HK-2 (cell line): Measurements from ENCODE around the gene HRH3.

Source experiments
- DNase-seq: peaks from one replicate; pipeline ENCODE4 v3.0.0-alpha.2; 2018; ENCODE audit not compliant: unreplicated experiment

HRH3 gene

GRCh38 chr20:62230696-62231095 is 10.6 kb upstream of the HRH3 start:
- DNase-seq = no peak

GRCh38 chr20:62230276-62230675 is 10.2 kb upstream of the HRH3 start:
- DNase-seq = no peak

DNA sequence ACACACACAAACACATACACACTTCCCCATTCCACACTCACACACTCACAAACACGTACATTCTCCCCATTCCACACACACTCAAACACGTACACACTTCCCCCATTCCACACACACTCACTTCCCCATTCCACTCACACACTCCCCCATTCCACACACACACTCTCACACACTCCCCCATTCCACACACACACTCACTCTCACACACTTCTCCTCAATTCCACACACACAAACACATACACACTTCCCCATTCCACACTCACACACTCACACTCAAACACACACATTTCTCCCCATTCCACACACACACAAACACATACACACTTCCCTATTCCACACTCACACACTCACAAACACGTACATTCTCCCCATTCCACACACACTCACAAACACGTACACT is 9.6 kb upstream of the HRH3 start:
- DNase-seq = no peak

DNA sequence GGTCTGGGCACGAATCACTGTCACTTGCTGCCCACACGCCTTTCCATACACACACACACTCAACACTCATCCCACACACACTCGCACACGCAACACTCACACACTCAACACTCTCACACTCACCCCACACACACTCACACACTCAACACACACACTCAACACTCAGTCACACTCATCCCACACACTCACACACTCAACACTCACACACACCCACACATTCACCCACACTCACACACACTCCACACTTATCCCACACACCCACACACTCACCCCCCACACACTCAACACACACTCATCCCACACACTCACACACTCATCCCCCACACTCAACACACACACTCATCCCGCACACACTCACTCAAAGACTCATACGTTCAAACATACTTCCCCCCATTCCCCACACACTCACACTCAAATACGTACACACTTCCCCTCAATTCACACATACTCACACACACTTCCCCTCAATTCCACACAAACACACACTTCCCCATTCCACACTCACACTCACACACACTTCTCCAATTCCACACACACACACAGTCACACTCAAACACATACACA is 9.0 kb upstream of the HRH3 start:
- DNase-seq = no peak

GRCh38 chr20:62227977-62228958 is 8.2 kb upstream of the HRH3 start:
- no peak for DNase-seq

DNA sequence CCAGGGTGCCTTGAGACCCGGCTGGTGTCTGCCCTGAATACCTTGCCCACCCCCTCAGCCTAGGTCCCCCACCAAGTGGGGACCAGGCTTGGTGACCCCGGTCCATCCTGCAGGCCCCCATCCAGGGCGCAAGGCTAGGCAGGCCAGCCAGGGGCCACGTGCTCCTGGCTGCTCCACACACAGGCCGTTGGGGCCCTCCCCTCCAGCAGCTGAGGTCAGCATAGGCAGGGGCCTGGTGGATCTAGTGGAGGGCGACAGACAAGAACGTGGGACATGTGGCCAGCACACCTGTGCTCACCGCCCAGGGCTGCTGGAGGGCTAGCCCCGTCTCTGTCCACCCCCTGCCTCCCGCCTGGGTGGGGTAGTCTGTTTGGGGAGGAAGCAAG is 7.5 kb upstream of the HRH3 start:
- DNase-seq = no peak

GRCh38 chr20:62226707-62227590 is 6.9 kb upstream of the HRH3 start:
- no peak for DNase-seq

DNA sequence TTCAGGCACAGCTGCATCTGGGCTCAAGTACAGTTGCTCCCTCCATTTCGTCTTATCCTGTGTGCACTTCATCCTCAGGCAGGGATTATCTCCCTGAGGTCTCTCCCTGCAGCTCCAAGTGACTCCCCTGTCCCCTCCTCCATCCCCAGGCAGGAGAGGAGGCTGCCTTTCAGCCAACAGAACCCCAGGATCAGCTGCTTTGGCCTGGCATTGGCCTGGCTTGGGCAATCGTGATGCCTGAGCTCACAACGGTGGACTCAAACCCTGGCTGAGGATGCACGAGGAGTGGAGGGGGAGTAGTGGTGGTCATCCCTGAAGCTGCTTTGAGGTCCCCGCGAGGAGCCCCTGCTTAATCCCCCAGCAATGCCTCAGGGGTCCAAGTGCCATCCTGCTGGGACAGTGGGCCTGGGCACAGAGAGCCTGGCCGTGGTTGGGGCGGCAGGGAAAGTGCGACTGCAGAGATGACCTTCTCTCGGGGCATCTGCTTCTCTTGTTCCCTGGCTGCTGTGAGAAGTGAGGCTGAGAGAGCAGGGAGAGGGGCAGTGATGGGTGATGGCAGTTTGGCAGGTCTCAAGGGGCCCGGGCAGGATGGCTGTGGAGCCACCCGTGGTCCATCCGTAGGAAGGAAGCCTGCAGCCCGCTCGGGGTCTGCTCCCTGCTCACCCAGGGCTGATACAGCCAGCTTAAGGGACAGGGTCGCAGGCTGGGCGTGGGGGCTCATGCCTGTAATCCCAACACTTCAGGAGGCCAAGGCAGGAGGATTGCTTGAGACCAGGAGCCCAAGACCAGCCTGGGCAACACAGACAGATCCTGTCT is 6.0 kb upstream of the HRH3 start:
- DNase-seq = no peak

GRCh38 chr20:62225026-62225425 is 4.9 kb upstream of the HRH3 start:
- DNase-seq = no peak

GRCh38 chr20:62224113-62224855 is 4.2 kb upstream of the HRH3 start:
- DNase-seq = no peak

- no peak for DNase-seq
These were observed 3.5 kb upstream of the HRH3 start for GRCh38 chr20:62223571-62223970.

GRCh38 chr20:62222972-62223371 is 2.9 kb upstream of the HRH3 start:
- no peak for DNase-seq

- DNase-seq = no peak
These were observed 2.3 kb upstream of the HRH3 start for GRCh38 chr20:62222266-62222850.

DNA sequence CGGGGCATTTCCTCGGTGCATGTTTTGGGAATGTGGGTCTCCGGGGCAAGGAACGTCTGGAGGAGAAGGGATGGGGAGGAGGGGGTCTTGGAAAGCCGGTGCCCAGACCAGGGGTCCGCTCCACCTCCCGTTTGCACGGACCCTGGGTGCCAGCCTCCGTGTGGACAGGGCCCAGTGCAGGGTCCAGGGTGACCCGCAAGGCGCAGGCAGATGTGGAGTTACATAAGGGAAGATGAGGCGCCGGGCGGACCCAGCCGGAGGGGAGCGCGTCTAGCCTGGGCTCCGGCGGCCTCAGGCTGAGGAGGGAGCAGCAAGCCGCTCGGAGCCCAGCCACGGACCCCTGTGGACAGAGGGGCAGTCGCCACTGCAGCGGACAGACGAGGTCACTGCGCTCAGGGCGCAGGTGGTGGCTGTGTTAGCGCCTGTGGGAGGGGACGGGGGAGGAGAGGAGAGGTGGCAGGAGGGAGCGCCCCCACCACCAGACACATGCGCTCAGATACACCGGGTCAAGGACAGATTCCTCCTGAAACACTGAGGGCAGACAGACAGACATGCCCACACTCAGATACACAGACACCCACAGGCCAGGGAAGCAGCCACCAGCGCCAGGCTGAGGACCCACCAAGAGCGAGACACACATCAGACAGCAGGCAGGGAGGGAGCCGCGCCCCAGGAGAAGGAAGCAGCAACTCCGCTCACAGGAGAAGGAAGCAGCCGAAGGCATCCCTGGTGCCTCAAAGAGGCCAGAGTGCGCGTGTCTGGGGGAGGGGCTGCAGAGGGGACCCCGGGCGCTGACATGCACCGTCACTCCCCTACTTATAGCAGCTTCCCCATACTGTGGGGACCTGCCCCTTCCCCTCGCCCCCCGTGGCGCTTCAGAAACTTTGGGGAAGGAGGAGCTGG is 839 bp upstream of the HRH3 start:
- no peak for DNase-seq

DNA sequence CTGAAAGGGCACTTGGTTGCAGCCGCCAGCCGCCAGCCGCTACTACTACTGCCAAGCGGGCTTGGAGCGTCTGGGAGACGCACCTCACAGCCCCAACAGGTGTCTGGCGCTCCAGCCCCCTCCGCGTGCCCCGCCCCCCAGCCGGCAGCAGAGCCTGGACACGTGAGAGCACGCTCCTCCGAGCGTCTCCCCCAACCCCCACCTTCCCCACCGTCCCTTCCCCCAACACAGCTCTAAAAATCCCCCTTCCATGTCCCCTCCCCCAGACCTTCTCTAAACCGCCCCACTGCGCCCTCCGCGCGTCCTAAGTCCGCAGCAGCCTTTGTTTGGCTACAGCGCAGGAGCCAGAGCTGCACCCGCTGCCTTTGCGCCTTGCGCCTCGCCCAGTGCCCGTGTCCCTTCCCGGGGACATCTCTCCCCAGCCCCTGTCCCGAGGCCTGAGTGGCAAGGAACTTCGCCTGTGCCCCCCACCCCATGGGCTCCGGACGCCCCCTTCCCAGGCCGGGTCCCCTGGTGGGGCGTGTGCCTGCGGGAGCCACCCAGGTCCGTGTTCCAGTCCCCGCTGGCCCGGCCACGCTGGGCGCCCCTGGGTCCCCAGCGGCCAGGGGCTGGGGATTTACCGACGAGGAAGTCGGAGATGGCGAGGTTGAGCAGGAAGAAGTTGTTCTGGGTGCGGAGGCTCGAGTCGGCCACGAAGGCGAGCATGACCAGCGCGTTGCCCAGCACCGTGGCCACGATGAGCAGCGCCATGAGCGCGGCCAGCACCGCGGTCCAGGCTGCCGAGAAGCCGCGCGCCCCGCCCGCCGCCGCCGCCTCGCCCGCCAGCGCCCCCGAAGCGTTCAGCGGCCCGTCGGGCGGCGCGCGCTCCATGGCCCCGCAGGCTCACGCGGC is 732 bp downstream of the HRH3 start:
- no peak for DNase-seq

DNA sequence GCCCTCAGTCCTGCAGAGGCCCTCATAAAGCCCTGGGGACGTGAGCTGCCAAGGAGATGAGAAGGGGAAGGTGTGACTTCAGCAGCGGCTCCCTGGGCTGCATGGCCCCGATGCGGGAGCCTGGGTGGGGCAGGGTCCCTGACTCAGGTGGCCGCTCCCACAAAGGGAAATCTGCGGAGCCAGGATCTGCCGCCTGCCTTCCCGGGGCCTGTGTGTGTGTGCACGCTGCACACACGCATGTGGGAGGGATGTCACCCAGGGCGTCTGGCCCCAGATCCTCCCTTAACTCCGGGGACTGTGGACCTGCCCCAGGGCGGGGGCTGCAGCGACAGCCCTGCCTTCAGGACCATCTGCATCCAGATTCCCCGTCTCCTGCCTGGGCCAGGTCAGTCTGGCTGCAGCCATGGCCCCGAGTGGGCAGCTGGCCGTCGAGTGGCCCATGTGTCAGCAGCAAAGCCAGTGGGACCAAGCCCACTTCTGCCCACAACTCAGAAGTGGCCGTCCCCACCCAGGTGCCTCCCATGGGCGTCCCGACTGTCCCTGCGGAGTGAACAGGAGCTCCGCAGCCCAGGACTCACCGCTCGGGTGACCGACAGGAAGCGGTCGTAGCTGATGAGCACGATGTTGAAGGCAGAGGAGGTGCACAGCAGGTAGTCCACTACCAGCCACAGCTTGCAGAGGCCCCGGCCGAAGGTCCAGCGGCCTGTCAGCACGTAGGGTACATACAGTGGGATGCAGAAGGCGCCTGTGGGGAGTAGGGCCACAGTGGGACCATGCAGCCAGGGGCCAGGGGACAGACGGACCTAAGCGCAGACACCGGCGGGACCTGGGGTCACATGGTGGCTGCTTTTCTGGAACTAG is 1.9 kb downstream of the HRH3 start:
- no peak for DNase-seq
